ENCODE data around the gene EIF4B. TPM values are rescaled to one million over a fixed set of nuclear protein-coding genes. Genes with fewer than 3 reads are reported as not detected.
A peak's percentile ranks its signal among the peaks of the same experiment; 100 is the strongest.
"Not testable (repeated sequence)": the region's sequence is repeated elsewhere in the genome, so short reads cannot be mapped to it uniquely, and the experiment has no call there.

The EIF4B gene
- total RNA-seq, 5 donors from 2014 or later (not counting 1 experiment from before 2014, with no cell fraction given), result 710 to 755 (median 729) TPM

- no peak for DNase-seq
- ChIA-PET CTCF (no interaction called here), POLR2A (interaction anchor here in 1 of 2 donors (0.6 to 0.8 kb wide), 2 partner anchors 17 to 487 kb away, joined by 3 to 4 read pairs; no protein-coding TSS in a partner anchor)
- Histone ChIP-seq H3K27me3 (replicated peaks in 1 of 2; ENCODE audit: control insufficient read depth in 2 of 2, extremely low read depth in 1 of 2, insufficient read depth in 2 of 2, low read length in 1 of 2) (no peaks in the 10 kb centered on the region), H3K27ac (ENCODE audit: low read length) (peak overlapping the region; percentile 91), H3K36me3 (ENCODE audit: control insufficient read depth in 2 of 2, extremely low read depth in 1 of 2, insufficient read depth in 1 of 2, low read length in 1 of 2) (peaks cover 5 to 8% of the 10 kb centered on the region in 2 donors), H3K9me3 (no peaks in the 10 kb centered on the region), H3K4me3 (ENCODE audit: control insufficient read depth in 1 of 2, extremely low read depth in 1 of 2, low read length in 1 of 2) (peak overlapping the region; percentile 95 to 100), H3K4me1 (ENCODE audit: control insufficient read depth in 1 of 2, extremely low read depth in 1 of 2, insufficient read depth in 2 of 2, low read length in 2 of 2) (peaks cover 30 to 46% of the 10 kb centered on the region in 2 experiments)
- Mint-ChIP-seq H3K9me3 (no peaks in the 10 kb centered on the region), H3K4me3 (peak overlapping the region; percentile 98 to 100 (median 99)), H3K4me1 (peaks cover 57 to 67% (median 58%) of the 10 kb centered on the region in 3 donors), H3K27me3 (no peaks in the 10 kb centered on the region), H3K36me3 (peaks cover 6% of the 10 kb centered on the region), H3K27ac (peak overlapping the region in 1 of 2 donors; percentile 97)
- no peak for ATAC-seq (replicated peaks in 1 of 4)
- no CpG with 5 or more reads among the region's 4 CpGs for WGBS (ENCODE audit: insufficient coverage)
Observed at GRCh38 chr12:53007343-53007742, 1.1 kb downstream of the EIF4B start.

DNA sequence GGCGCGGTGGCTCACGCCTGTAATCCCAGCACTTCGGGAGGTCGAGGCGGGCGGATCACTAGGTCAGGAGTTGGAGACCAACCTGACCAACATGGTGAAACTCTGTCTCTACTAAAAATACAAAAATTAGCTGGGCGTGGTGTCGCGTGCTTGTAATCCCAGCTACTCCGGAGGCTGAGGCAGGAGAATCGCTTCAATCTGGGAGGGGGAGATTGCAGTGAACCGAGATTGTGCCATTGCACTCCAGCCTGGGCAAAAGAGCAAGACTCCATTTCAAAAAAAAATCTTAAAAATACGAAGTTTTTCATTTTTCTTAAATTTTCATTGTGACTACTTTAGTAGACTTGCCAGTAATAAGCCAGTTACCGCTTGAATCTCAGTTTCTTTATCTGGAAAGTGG is 2.5 kb downstream of the EIF4B start:
- WGBS (ENCODE audit: insufficient coverage), result 85% methylated on average over 7 of the region's 15 CpGs
- H3K27ac Mint-ChIP-seq; H3K9me3 Mint-ChIP-seq; H3K27ac ChIP-seq (ENCODE audit: low read length); POLR2A ChIA-PET; H3K27me3 Mint-ChIP-seq; DNase-seq; H3K9me3 ChIP-seq; H3K36me3 Mint-ChIP-seq; H3K36me3 ChIP-seq (ENCODE audit: control insufficient read depth in 2 of 2, extremely low read depth in 1 of 2, insufficient read depth in 1 of 2, low read length in 1 of 2); H3K27me3 ChIP-seq (replicated peaks in 1 of 2; ENCODE audit: control insufficient read depth in 2 of 2, extremely low read depth in 1 of 2, insufficient read depth in 2 of 2, low read length in 1 of 2); CTCF ChIA-PET; ATAC-seq (replicated peaks in 1 of 4); H3K4me3 ChIP-seq (ENCODE audit: control insufficient read depth in 1 of 2, extremely low read depth in 1 of 2, low read length in 1 of 2): not testable (repeated sequence)
- peaks cover 30 to 53% of the 10 kb centered on the region in 2 experiments for H3K4me1 ChIP-seq (ENCODE audit: control insufficient read depth in 1 of 2, extremely low read depth in 1 of 2, insufficient read depth in 2 of 2, low read length in 2 of 2)
- peaks cover 68 to 77% (median 69%) of the 10 kb centered on the region in 3 donors for H3K4me1 Mint-ChIP-seq
- peak overlapping the region; percentile 98 to 100 (median 99) for H3K4me3 Mint-ChIP-seq

DNA sequence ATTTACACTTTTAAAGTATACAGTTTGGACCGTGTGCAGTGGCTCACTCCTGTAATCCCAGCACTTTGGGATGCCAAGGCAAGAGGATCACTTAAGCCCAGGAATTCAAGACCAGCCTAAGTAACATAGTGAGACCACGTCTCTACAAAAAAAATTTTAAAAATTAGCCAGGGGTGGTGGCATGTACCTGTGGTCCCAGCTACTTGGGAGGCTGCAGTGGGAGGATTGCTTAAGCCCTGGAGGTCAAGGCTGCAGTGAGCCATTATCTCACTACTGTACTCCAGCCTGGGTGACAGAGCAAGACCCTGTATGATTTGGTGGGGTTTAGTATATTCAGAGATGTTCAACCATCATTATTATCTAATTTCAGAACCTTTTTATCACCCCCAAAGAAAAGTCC is 4.7 kb downstream of the EIF4B start:
- ATAC-seq (replicated peaks in 1 of 4), result no peak
- H3K27ac ChIP-seq (ENCODE audit: low read length), result no peak overlapping the region
- no CpG with 5 or more reads among the region's 2 CpGs for WGBS (ENCODE audit: insufficient coverage)
- peak overlapping the region in 1 of 3 donors; percentile 100 for H3K4me3 Mint-ChIP-seq
- no peak for DNase-seq
- H3K36me3 ChIP-seq (ENCODE audit: control insufficient read depth in 2 of 2, extremely low read depth in 1 of 2, insufficient read depth in 1 of 2, low read length in 1 of 2), result peaks cover 5 to 8% of the 10 kb centered on the region in 2 donors
- ChIA-PET CTCF (interaction anchor here in 1 of 2 donors (1.2 kb wide), 1 partner anchor 27 kb away, joined by 3 read pairs; no protein-coding TSS in a partner anchor), POLR2A (interaction anchor here in 1 of 2 donors (0.7 kb wide), 1 partner anchor 253 kb away, joined by 3 read pairs; no protein-coding TSS in a partner anchor)
- H3K27me3 Mint-ChIP-seq, result no peaks in the 10 kb centered on the region
- peaks cover 77 to 79% (median 77%) of the 10 kb centered on the region in 3 donors for H3K4me1 Mint-ChIP-seq
- no peaks in the 10 kb centered on the region for H3K9me3 Mint-ChIP-seq
- no peaks in the 10 kb centered on the region for H3K9me3 ChIP-seq
- H3K36me3 Mint-ChIP-seq, result peaks cover 9% of the 10 kb centered on the region
- no peak overlapping the region for H3K27ac Mint-ChIP-seq
- H3K4me1 ChIP-seq (ENCODE audit: control insufficient read depth in 1 of 2, extremely low read depth in 1 of 2, insufficient read depth in 2 of 2, low read length in 2 of 2), result peaks cover 28 to 51% of the 10 kb centered on the region in 2 experiments
- H3K27me3 ChIP-seq (replicated peaks in 1 of 2; ENCODE audit: control insufficient read depth in 2 of 2, extremely low read depth in 1 of 2, insufficient read depth in 2 of 2, low read length in 1 of 2), result no peaks in the 10 kb centered on the region
- no peak overlapping the region for H3K4me3 ChIP-seq (ENCODE audit: control insufficient read depth in 1 of 2, extremely low read depth in 1 of 2, low read length in 1 of 2)

GRCh38 chr12:53011889-53012288 is 5.6 kb downstream of the EIF4B start:
- DNase-seq (no peak), ATAC-seq (replicated peaks in 1 of 4) (no peak)
- Histone ChIP-seq H3K27ac (ENCODE audit: low read length) (no peak overlapping the region), H3K4me3 (ENCODE audit: control insufficient read depth in 1 of 2, extremely low read depth in 1 of 2, low read length in 1 of 2) (no peak overlapping the region), H3K36me3 (ENCODE audit: control insufficient read depth in 2 of 2, extremely low read depth in 1 of 2, insufficient read depth in 1 of 2, low read length in 1 of 2) (peaks cover 8 to 13% of the 10 kb centered on the region in 2 donors), H3K4me1 (ENCODE audit: control insufficient read depth in 1 of 2, extremely low read depth in 1 of 2, insufficient read depth in 2 of 2, low read length in 2 of 2) (peaks cover 28 to 49% of the 10 kb centered on the region in 2 experiments), H3K9me3 (no peaks in the 10 kb centered on the region), H3K27me3 (replicated peaks in 1 of 2; ENCODE audit: control insufficient read depth in 2 of 2, extremely low read depth in 1 of 2, insufficient read depth in 2 of 2, low read length in 1 of 2) (no peaks in the 10 kb centered on the region)
- Mint-ChIP-seq H3K27me3 (no peaks in the 10 kb centered on the region), H3K9me3 (no peaks in the 10 kb centered on the region), H3K36me3 (peaks cover 13% of the 10 kb centered on the region), H3K4me1 (peaks cover 71 to 77% (median 76%) of the 10 kb centered on the region in 3 donors), H3K27ac (no peak overlapping the region), H3K4me3 (no peak overlapping the region)
- WGBS (ENCODE audit: insufficient coverage), result 100% methylated on average over 1 of the region's 3 CpGs
- ChIA-PET CTCF (no interaction called here), POLR2A (interaction anchor here in 1 of 2 donors (0.6 to 0.7 kb wide), 2 partner anchors 16 to 25 kb away, joined by 3 to 7 read pairs; no protein-coding TSS in a partner anchor)

GRCh38 chr12:53012928-53013327 is 6.7 kb downstream of the EIF4B start:
- Histone ChIP-seq H3K36me3 (ENCODE audit: control insufficient read depth in 2 of 2, extremely low read depth in 1 of 2, insufficient read depth in 1 of 2, low read length in 1 of 2) (peaks cover 14 to 23% of the 10 kb centered on the region in 2 donors), H3K27me3 (replicated peaks in 1 of 2; ENCODE audit: control insufficient read depth in 2 of 2, extremely low read depth in 1 of 2, insufficient read depth in 2 of 2, low read length in 1 of 2) (no peaks in the 10 kb centered on the region), H3K4me3 (ENCODE audit: control insufficient read depth in 1 of 2, extremely low read depth in 1 of 2, low read length in 1 of 2) (no peak overlapping the region), H3K27ac (ENCODE audit: low read length) (no peak overlapping the region), H3K4me1 (ENCODE audit: control insufficient read depth in 1 of 2, extremely low read depth in 1 of 2, insufficient read depth in 2 of 2, low read length in 2 of 2) (peaks cover 18 to 39% of the 10 kb centered on the region in 2 experiments), H3K9me3 (no peaks in the 10 kb centered on the region)
- Mint-ChIP-seq H3K9me3 (no peaks in the 10 kb centered on the region), H3K4me3 (no peak overlapping the region), H3K4me1 (peaks cover 61 to 68% (median 67%) of the 10 kb centered on the region in 3 donors), H3K27ac (no peak overlapping the region), H3K27me3 (no peaks in the 10 kb centered on the region), H3K36me3 (peaks cover 23% of the 10 kb centered on the region)
- no peak for ATAC-seq (replicated peaks in 1 of 4)
- WGBS (ENCODE audit: insufficient coverage), result 56% methylated on average over 1 of the region's 3 CpGs
- CTCF ChIA-PET, result interaction anchor here (0.6 to 0.7 kb wide), 2 partner anchors 195 to 400 kb away, joined by 3 to 4 read pairs; no protein-coding TSS in a partner anchor
- POLR2A ChIA-PET, result no interaction called here
- DNase-seq, result no peak

DNA sequence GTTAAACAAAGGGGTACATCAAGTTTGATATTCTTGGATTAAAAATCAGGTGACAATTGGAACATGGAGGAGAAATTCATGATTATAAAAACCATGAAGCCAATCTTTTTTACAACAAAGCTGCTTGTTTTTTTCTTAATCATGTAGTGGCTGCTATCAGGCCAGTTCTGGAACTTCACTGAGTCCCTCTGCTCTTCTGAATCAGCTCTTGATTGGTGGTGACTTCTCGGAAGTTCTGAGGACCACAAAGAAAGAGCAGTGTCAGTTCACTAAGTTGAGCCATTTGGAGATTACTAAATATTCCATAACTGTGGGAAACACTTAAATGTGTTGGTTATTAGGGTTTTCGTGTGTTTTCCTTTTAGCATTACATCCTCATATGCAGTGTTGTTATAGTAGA is 8.5 kb downstream of the EIF4B start:
- Histone ChIP-seq H3K36me3 (ENCODE audit: control insufficient read depth in 2 of 2, extremely low read depth in 1 of 2, insufficient read depth in 1 of 2, low read length in 1 of 2) (peaks cover 14 to 30% of the 10 kb centered on the region in 2 donors), H3K27me3 (replicated peaks in 1 of 2; ENCODE audit: control insufficient read depth in 2 of 2, extremely low read depth in 1 of 2, insufficient read depth in 2 of 2, low read length in 1 of 2) (no peaks in the 10 kb centered on the region), H3K27ac (ENCODE audit: low read length) (no peak overlapping the region), H3K4me1 (ENCODE audit: control insufficient read depth in 1 of 2, extremely low read depth in 1 of 2, insufficient read depth in 2 of 2, low read length in 2 of 2) (peaks cover 6 to 24% of the 10 kb centered on the region in 2 experiments), H3K4me3 (ENCODE audit: control insufficient read depth in 1 of 2, extremely low read depth in 1 of 2, low read length in 1 of 2) (no peak overlapping the region), H3K9me3 (no peaks in the 10 kb centered on the region)
- DNase-seq, result no peak
- Mint-ChIP-seq H3K4me1 (peaks cover 43 to 52% (median 50%) of the 10 kb centered on the region in 3 donors), H3K36me3 (peaks cover 34% of the 10 kb centered on the region), H3K27me3 (no peaks in the 10 kb centered on the region), H3K27ac (peak overlapping the region in 1 of 2 donors; percentile 28), H3K4me3 (no peak overlapping the region), H3K9me3 (no peaks in the 10 kb centered on the region)
- POLR2A ChIA-PET, result no interaction called here
- WGBS (ENCODE audit: insufficient coverage), result no CpG with 5 or more reads among the region's 2 CpGs
- CTCF ChIA-PET, result interaction anchor here in 1 of 2 donors (0.6 kb wide), 1 partner anchor 14 kb away, joined by 4 read pairs; no protein-coding TSS in a partner anchor
- no peak for ATAC-seq (replicated peaks in 1 of 4)

Measured in T-cell (primary cell).